ENCODE data around the gene FMN1. TPM values are rescaled to one million over a fixed set of nuclear protein-coding genes. Genes with fewer than 3 reads are reported as not detected.

Gene FMN1
- total RNA-seq, 1 experiment from 2014 or later, result 2.4 TPM

DNA sequence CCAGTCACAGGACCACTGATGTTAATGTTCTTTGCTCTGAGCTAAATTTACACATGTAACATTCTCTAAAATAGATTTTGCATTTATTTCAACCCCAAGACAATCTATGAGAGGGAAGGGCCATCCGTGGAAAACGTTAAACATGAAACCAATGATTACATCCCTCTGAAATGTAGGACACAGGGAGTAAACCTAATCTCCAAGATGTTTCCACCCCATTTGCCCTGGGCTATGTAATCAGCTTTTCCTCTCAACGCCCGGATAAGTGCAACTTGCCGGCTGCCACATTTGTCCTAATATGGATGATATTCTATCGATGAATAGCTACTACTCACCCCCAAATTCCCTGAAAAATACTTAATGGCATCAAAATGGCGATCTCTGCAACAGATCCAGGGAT, 6.4 kb upstream of the FMN1 start:
- Histone ChIP-seq H3K79me2 (ENCODE audit: low read length) (no peaks in the 10 kb centered on the region), H3K9me3 (ENCODE audit: low read length) (no peaks in the 10 kb centered on the region), H3K9me2 (replicated peaks; ENCODE audit: low read length) (no peaks in the 10 kb centered on the region), H3K9ac (ENCODE audit: low read length) (no peak overlapping the region), H2AFZ (ENCODE audit: low read length) (peak overlapping the region; percentile 7; the same call in 1 of the 2 replicates), H3K27ac (ENCODE audit: low read length) (no peak overlapping the region), H3K4me3 (ENCODE audit: low read length) (peak overlapping the region; percentile 60), H4K20me1 (ENCODE audit: low read length) (no peaks in the 10 kb centered on the region), H3F3A (ENCODE audit: low read length, unreplicated experiment) (no peaks in the 10 kb centered on the region), H3K4me1 (ENCODE audit: insufficient read depth, low read length) (peaks cover 28% of the 10 kb centered on the region), H3K27me3 (ENCODE audit: low read length) (no peaks in the 10 kb centered on the region), H3K36me3 (ENCODE audit: low read depth, low read length) (no peaks in the 10 kb centered on the region), H3K4me2 (ENCODE audit: low read length) (peak overlapping the region; percentile 79)
- POLR2A ChIA-PET (ENCODE audit: unreplicated experiment), result interaction anchor here (0.6 kb wide), 1 partner anchor 622 kb away, joined by 3 read pairs; no protein-coding TSS in a partner anchor
- DNase-seq (peak; percentile 49), ATAC-seq (no peak)
- intact Hi-C loops (cut with micrococcal nuclease), result loop anchor here (10.0 kb wide), 1 partner anchor 176 kb away; no protein-coding TSS in a partner anchor
- CTCF ChIA-PET, result interaction anchor here (0.6 to 1.3 kb wide), 2 partner anchors 115 to 500 kb away, joined by 3 to 6 read pairs; no protein-coding TSS in a partner anchor
- BruUV-seq (replicated peaks), result no TSS peak
- TF ChIP-seq, protein P1, sequence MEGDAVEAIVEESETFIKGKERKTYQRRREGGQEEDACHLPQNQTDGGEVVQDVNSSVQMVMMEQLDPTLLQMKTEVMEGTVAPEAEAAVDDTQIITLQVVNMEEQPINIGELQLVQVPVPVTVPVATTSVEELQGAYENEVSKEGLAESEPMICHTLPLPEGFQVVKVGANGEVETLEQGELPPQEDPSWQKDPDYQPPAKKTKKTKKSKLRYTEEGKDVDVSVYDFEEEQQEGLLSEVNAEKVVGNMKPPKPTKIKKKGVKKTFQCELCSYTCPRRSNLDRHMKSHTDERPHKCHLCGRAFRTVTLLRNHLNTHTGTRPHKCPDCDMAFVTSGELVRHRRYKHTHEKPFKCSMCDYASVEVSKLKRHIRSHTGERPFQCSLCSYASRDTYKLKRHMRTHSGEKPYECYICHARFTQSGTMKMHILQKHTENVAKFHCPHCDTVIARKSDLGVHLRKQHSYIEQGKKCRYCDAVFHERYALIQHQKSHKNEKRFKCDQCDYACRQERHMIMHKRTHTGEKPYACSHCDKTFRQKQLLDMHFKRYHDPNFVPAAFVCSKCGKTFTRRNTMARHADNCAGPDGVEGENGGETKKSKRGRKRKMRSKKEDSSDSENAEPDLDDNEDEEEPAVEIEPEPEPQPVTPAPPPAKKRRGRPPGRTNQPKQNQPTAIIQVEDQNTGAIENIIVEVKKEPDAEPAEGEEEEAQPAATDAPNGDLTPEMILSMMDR (conservative IDR thresholded peaks at IDR 0.05; ENCODE audit: low read depth, low read length), result no peak
- TF ChIP-seq EZH2 (IDR thresholded peaks at IDR 0.05; ENCODE audit: low read length, unreplicated experiment) (no peak), EZH2phosphoT487 (IDR thresholded peaks at IDR 0.05; ENCODE audit: borderline replicate concordance, low read length) (no peak)

DNA sequence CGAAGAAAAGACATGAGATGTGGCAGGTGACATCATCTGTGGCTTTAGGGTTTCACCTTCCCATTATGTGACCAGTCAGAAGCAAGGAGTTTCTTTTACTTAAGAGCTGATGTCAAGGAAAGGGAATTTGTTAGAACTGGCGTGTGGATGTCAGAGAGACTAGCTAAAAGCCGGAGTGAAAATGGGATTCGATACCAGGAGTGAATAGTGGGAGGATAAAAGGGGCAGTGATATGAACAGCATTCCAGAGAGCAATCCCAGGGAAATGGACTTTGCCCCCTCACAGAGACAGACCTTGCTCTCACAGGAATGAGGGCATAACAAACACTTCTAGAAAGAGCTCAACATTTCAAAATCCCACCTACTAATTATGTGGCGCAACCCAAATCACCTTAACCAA, 5.9 kb upstream of the FMN1 start:
- Histone ChIP-seq H3F3A (ENCODE audit: low read length, unreplicated experiment) (no peaks in the 10 kb centered on the region), H3K79me2 (ENCODE audit: low read length) (no peaks in the 10 kb centered on the region), H4K20me1 (ENCODE audit: low read length) (no peaks in the 10 kb centered on the region), H3K4me3 (ENCODE audit: low read length) (no peak overlapping the region), H3K36me3 (ENCODE audit: low read depth, low read length) (no peaks in the 10 kb centered on the region), H3K9ac (ENCODE audit: low read length) (no peak overlapping the region), H2AFZ (ENCODE audit: low read length) (no peak overlapping the region), H3K4me2 (ENCODE audit: low read length) (peak overlapping the region; percentile 79), H3K27ac (ENCODE audit: low read length) (no peak overlapping the region), H3K4me1 (ENCODE audit: insufficient read depth, low read length) (peaks cover 28% of the 10 kb centered on the region), H3K9me2 (replicated peaks; ENCODE audit: low read length) (no peaks in the 10 kb centered on the region), H3K27me3 (ENCODE audit: low read length) (no peaks in the 10 kb centered on the region), H3K9me3 (ENCODE audit: low read length) (no peaks in the 10 kb centered on the region)
- DNase-seq, result no peak
- ChIA-PET POLR2A (ENCODE audit: unreplicated experiment) (no interaction called here), CTCF (interaction anchor here (0.7 kb wide), 1 partner anchor 570 kb away, joined by 3 read pairs; no protein-coding TSS in a partner anchor)
- no TSS peak for BruUV-seq (replicated peaks)
- no peak for ATAC-seq
- TF ChIP-seq EZH2phosphoT487 (IDR thresholded peaks at IDR 0.05; ENCODE audit: borderline replicate concordance, low read length), result no peak
- TF ChIP-seq, protein P1 (conservative IDR thresholded peaks at IDR 0.05; ENCODE audit: low read depth, low read length), result no peak
- TF ChIP-seq EZH2 (IDR thresholded peaks at IDR 0.05; ENCODE audit: low read length, unreplicated experiment), result no peak
- intact Hi-C loops (cut with micrococcal nuclease), result loop anchor here (10.0 kb wide), 1 partner anchor 176 kb away; no protein-coding TSS in a partner anchor

DNA sequence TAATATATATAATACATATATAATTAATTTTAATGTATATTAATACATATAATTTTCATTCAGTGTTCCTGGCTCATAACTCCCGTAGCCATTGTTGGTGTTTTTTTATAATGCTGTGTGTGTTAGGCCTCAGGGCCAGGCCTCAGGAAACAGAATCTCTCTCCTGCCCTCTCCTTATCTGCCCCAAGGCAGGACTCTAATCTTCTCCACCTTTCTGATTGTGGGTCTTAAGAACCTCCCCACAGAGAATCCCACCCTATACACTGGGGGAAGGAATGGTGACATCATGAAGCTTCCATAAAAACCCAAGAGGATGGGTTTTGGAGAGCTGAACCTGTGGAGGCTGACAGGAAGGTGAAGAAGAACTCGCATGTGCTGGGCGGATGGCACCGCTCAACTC, 4.0 kb upstream of the FMN1 start:
- Histone ChIP-seq H3K27ac (ENCODE audit: low read length) (no peak overlapping the region), H3K4me1 (ENCODE audit: insufficient read depth, low read length) (peaks cover 28% of the 10 kb centered on the region)

More for the DNA sequence above, 4.0 kb upstream of the FMN1 start:
- no peak for DNase-seq
- Histone ChIP-seq H3K4me2 (ENCODE audit: low read length) (no peak overlapping the region), H3K9ac (ENCODE audit: low read length) (no peak overlapping the region), H3F3A (ENCODE audit: low read length, unreplicated experiment) (no peaks in the 10 kb centered on the region), H3K4me3 (ENCODE audit: low read length) (no peak overlapping the region), H3K36me3 (ENCODE audit: low read depth, low read length) (no peaks in the 10 kb centered on the region), H3K9me3 (ENCODE audit: low read length) (no peaks in the 10 kb centered on the region), H4K20me1 (ENCODE audit: low read length) (no peaks in the 10 kb centered on the region), H3K9me2 (replicated peaks; ENCODE audit: low read length) (no peaks in the 10 kb centered on the region), H3K27me3 (ENCODE audit: low read length) (no peaks in the 10 kb centered on the region), H3K79me2 (ENCODE audit: low read length) (no peaks in the 10 kb centered on the region), H2AFZ (ENCODE audit: low read length) (no peak overlapping the region)
- BruUV-seq (replicated peaks), result no TSS peak
- ATAC-seq, result no peak
- ChIA-PET POLR2A (ENCODE audit: unreplicated experiment) (no interaction called here), CTCF (no interaction called here)
- TF ChIP-seq EZH2 (IDR thresholded peaks at IDR 0.05; ENCODE audit: low read length, unreplicated experiment) (no peak), EZH2phosphoT487 (IDR thresholded peaks at IDR 0.05; ENCODE audit: borderline replicate concordance, low read length) (no peak)
- TF ChIP-seq, protein P1 (conservative IDR thresholded peaks at IDR 0.05; ENCODE audit: low read depth, low read length), result no peak
- intact Hi-C loops (cut with micrococcal nuclease), result no loop called here

Data from PC-3 (cell line).